HTERT RPE-1 (cell line): ENCODE measurements around the gene KDM6A.
"Not testable (repeated sequence)": the region's sequence is repeated elsewhere in the genome, so short reads cannot be mapped to it uniquely, and the experiment has no call there.

ENCODE experiments used
- in situ Hi-C: fragments of 300-500 bp; cut with MboI; formaldehyde crosslinking; loops from 4 replicates; pipeline ENCODE4 v1.14.3; 2020; ENCODE audit warnings: low sequenced_read_pairs

The KDM6A gene

GRCh38 chrX:44872821-44873414, at the start of gene KDM6A:
Gene KDM6A, plus strand, starts transcription at chrX:44873188. Its CDS starts 364 bp downstream, at chrX:44873552.
- in situ Hi-C loops: no loop called here

DNA sequence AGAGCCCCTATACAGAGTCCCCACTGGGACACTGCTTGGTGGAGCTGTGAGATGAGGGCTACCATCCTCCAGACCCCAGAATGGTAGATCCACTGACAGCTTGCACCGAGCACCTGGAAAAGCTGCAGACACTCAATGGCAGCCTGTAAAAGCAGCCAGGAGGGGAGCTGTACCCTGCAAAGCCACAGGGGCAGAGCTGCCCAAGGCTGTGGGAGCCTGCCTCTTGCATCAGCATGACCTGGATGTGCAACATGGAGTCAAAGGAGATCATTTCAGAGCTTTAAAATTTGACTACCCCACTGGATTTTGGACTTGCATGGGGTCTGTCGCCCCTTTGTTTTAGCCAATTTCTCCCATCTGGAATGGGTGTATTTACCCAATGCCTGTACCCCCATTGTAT, 49.8 kb upstream of the KDM6A start:
- in situ Hi-C loops: not testable (repeated sequence)

GRCh38 chrX:44828008-44828605, 44.9 kb upstream of the KDM6A start:
- in situ Hi-C loops: no loop called here

DNA sequence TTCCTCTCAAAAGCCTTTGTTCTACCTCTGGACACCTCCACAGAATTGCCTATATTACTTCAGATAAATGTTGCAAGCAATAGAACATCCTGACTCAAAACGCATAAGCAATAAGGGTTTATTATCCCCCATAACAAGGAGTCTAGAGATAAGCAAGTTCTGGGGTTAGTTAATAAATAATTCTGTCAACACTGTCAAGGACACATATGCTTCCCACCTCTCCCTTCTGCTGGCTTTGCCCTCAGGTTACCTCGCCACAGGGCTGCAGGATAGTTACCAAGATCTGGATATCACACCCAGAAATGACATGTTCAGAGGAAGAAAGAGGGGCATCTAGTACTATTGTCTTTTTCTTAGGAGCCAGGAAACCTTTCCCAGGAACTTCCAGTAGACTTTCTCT, 43.2 kb upstream of the KDM6A start:
- in situ Hi-C loops: no loop called here

GRCh38 chrX:44842550-44843317, 30.3 kb upstream of the KDM6A start:
- in situ Hi-C loops: no loop called here

GRCh38 chrX:44843318-44843702, 29.7 kb upstream of the KDM6A start:
- in situ Hi-C loops: no loop called here

- in situ Hi-C loops: no loop called here
Observed at GRCh38 chrX:44843753-44844152, 29.2 kb upstream of the KDM6A start, which contains the start of gene DUSP21. Gene DUSP21, plus strand, starts transcription at chrX:44844021. Its CDS starts 112 bp downstream, at chrX:44844133.

DNA sequence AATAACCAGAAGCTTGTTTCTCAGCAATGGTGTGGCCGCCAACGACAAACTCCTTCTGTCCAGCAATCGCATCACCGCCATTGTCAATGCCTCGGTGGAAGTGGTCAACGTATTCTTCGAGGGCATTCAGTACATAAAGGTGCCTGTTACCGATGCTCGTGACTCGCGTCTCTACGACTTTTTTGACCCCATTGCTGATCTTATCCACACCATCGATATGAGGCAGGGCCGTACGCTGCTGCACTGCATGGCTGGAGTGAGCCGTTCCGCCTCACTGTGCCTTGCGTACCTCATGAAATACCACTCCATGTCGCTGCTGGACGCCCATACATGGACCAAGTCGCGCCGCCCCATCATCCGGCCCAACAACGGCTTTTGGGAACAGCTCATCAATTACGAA, 28.8 kb upstream of the KDM6A start:
- in situ Hi-C loops: no loop called here

- in situ Hi-C loops: not testable (repeated sequence)
Observed at GRCh38 chrX:44850891-44851290, 22.1 kb upstream of the KDM6A start.

GRCh38 chrX:44871114-44871645, 1.8 kb upstream of the KDM6A start:
- in situ Hi-C loops: no loop called here

- in situ Hi-C loops: no loop called here
Observed at GRCh38 chrX:44871931-44872820, 812 bp upstream of the KDM6A start.

DNA sequence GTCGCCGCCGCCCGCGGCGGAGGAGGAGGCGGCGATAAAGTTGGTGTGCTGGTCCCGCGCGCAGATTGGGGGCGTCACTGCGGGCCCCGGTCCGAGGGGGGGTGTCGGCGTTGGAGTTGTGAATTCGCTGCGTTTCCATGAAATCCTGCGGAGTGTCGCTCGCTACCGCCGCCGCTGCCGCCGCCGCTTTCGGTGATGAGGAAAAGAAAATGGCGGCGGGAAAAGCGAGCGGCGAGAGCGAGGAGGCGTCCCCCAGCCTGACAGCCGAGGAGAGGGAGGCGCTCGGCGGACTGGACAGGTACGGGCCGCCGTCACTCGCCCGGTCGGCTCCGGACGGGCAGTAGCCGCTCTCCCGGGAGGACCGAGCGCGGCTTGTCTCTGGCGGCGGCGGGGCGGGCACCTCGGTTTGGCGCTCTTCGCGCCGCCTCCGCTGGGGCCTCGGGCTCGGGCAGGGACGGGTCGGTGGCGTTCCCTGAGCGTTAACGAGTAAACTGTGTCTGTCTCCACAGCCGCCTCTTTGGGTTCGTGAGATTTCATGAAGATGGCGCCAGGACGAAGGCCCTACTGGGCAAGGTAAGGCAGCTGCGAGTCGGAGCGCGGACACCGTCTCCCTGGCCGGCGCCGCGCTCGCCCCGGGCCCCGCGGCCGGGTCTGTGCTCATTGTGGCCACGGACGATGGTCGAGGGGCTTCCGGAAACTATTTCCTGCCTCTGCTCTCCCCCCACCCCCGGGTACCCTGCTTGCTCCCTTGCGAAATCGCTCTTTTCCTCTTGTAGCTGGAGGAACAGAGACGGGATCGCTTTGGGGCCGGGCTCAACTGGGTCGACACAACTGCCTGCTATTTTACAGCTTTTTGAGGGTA, 658 bp downstream of the KDM6A start:
- in situ Hi-C loops: no loop called here

DNA sequence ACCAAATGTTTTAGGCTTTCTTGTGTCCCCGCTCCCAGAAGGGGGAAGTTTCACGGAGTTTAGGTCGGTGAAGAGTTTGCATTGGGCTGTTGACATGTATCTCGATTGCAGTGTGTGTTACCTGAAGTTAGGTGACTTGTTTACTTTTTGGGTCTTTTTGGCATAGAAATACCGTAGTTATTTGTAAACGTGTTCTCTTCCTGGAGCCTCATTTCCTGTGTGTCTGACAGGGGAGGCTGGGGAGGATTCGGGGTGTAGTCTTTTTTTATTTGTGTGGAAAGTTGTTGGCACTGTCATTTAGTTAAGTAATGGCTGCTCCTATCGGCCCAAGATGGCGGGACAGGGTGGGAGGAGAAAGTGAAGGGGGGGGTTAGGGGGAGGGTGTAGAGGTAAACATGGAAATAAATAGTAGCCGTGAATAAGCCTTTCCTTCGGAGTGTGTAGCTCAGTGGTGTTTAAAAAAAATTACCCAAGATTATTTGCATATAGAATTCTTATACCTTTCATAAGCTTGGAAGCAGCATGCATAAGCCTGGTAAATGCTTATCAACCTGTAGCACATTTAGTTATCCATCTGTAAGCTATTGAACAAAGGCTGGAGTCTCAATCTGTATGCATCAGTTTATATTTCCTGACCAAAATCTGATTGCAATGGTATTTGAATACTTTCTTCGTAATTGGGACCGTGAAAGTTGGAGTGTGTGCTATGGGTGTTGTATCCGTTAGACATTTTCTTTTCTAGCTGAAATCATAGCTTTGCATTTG, 1.6 kb downstream of the KDM6A start:
- in situ Hi-C loops: no loop called here

GRCh38 chrX:44875185-44875489, 2.1 kb downstream of the KDM6A start:
- in situ Hi-C loops: no loop called here

DNA sequence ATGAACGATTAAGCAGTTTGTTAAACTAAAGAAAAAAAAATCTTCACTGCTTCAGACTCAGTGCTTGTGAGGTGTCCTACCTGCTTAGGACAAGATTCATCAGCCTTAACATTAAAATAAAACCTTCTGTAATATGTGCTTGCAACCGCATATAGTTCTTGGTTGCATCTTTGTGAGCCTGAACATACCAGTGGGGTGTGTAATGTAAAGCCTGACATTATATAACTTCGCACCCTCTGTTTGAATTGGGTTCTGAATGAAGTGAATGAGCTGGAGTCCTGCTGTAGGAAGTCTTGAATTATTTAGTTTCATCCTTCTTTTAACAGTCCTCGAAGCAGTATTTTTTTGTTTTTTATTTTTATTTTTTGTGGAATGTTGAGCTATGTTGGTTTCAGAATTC, 3.1 kb downstream of the KDM6A start:
- in situ Hi-C loops: no loop called here

- in situ Hi-C loops: no loop called here
Observed at GRCh38 chrX:44876767-44877166, 3.8 kb downstream of the KDM6A start.

GRCh38 chrX:44878780-44879179, 5.8 kb downstream of the KDM6A start:
- in situ Hi-C loops: no loop called here

DNA sequence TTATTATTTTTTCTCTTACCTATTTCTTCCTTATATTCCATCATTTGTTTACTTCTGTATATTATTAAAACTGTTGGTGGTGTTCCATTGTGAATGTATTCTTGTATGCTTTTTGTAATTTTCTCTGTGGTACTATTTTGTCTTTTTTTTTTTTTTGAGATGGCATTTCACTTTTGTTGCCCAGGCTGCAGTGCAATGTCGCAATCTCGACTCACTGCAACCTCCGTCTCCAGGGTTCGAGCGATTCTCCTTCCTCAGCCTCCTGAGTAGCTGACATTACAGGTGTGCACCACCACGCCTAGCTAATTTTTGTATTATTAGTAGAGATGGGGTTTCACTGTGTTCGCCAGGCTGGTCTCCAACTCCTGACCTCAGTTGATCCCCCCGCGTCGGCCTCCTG, 8.6 kb downstream of the KDM6A start:
- in situ Hi-C loops: no loop called here

DNA sequence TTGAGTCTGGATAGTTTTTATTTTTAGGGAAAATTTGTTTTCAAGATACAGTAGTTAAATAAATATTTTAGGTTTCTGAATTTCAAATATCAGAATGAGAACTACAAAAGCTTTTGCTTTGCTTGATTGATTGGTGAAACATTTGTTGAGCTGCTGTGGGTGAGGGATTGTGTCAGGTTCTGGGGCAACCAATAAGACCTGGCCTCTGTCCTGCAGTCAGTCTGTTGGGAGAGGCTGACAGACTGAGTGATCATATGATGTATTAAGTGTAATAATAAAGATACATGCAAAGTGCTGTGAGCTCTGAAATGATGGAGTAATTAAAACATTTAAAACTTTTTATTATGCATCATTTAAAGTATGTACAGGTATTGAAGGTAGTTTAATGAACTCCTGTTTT, 9.6 kb downstream of the KDM6A start:
- in situ Hi-C loops: no loop called here
